HepG2 (cell line): ENCODE data around the gene MRPL58. TPM values are rescaled to one million over a fixed set of nuclear protein-coding genes. Genes with fewer than 3 reads are reported as not detected.
"Not testable (repeated sequence)": the region's sequence is repeated elsewhere in the genome, so short reads cannot be mapped to it uniquely, and the experiment has no call there.

Experiments
- ATAC-seq: fragments of 200-7000 bp; cut with Tn5 transposase; 3 replicates; pipeline ENCODE4 v1.9.1; 2020; ENCODE audit warnings: mild to moderate bottlenecking, moderate library complexity
- BruUV-seq: library from RNA; stranded (reverse); fragments of 400-500 nt; replicated peaks from 2 replicates; lab custom pipeline; 2021; lab: Mats Ljungman, UMichigan
- CTCF ChIA-PET: fragments of 300-600 bp; formaldehyde crosslinking; extraction: SDS; loops from one replicate; lab custom pipeline; 2021; ENCODE audit warnings: low total read pairs, inconsistent platforms, low intra/inter-chr PET ratio; lab: Yijun Ruan, JAX
- POLR2A ChIA-PET: fragments of 350-600 bp; sonication (Branson Sonifier 250); formaldehyde crosslinking; loops from one replicate; lab custom pipeline; 2020; ENCODE audit warnings: antibody characterized with exemption, inconsistent platforms; lab: Yijun Ruan, JAX
- DNase-seq: peaks from one replicate; pipeline ENCODE4 v3.0.0-alpha.2; 2015; ENCODE audit warnings: low spot score
- FAIRE-seq: peaks from 3 replicates; lab custom pipeline; 2011; peaks lifted over from hg19 to GRCh38; lab: Jason Lieb, UNC
- H2AFZ ChIP-seq: one replicate; pipeline ENCODE4 v1.6.1; 2011; ENCODE audit warnings: low read length, inconsistent platforms
- H3K27ac ChIP-seq: fragments of 300-600 bp; 3 replicates; pipeline ENCODE4 v1.8.0; 2011; ENCODE audit warnings: mixed run types, mild to moderate bottlenecking, mixed read lengths, low read length, inconsistent platforms; ENCODE audit not compliant: insufficient read depth; ENCODE audit errors: extremely low read length
- H3K27me3 ChIP-seq, 2 experiments: fragments of 200-600 bp in 1 of 2; 2 replicates in 1 of 2; 3 replicates in 1 of 2; pipeline versions ENCODE4 v1.6.0 to v1.8.0; 2011; ENCODE audit warnings: low read length in 2 of 2, mild to moderate bottlenecking in 2 of 2, moderate library complexity in 2 of 2, inconsistent platforms in 1 of 2; ENCODE audit not compliant: insufficient read depth in 2 of 2, control insufficient read depth in 1 of 2
- H3K36me3 ChIP-seq, 2 experiments: fragments of 200-600 bp in 1 of 2; replicated peaks in 1 of 2; 2 replicates in 1 of 2; 3 replicates in 1 of 2; pipeline versions ENCODE4 v1.5.1 to v1.8.0; 2011; ENCODE audit warnings: low read length in 2 of 2, inconsistent platforms in 1 of 2; ENCODE audit not compliant: insufficient read depth in 2 of 2, control insufficient read depth in 1 of 2
- H3K4me1 ChIP-seq: 2 replicates; pipeline ENCODE4 v1.5.1; 2012; ENCODE audit warnings: low read length, inconsistent platforms; ENCODE audit not compliant: insufficient read depth
- H3K4me2 ChIP-seq: 2 replicates; pipeline ENCODE4 v1.6.0; 2011; ENCODE audit warnings: low read depth, low read length, inconsistent platforms
- H3K4me3 ChIP-seq, 3 experiments: fragments of 200-600 bp in 1 of 3; sonication (generic), shearing (Covaris generic) in 1 of 3; replicated peaks in 1 of 3; 2 replicates each; pipeline ENCODE4 v1.5.1; 2011 to 2016; ENCODE audit warnings: low read length in 3 of 3, inconsistent platforms in 2 of 3, low read depth in 2 of 3, mild to moderate bottlenecking in 2 of 3, control low read depth in 1 of 3, mixed read lengths in 1 of 3; ENCODE audit not compliant: insufficient read depth in 1 of 3
- H3K79me2 ChIP-seq: one replicate; pipeline ENCODE4 v1.6.1; 2011; ENCODE audit warnings: low read length, inconsistent platforms; ENCODE audit not compliant: insufficient read depth
- H3K9ac ChIP-seq: 2 replicates; pipeline ENCODE4 v1.6.0; 2011; ENCODE audit warnings: mild to moderate bottlenecking, low read depth, low read length, inconsistent platforms; ENCODE audit not compliant: insufficient read depth
- H3K9me3 ChIP-seq: 2 replicates; pipeline ENCODE4 v1.5.1; 2012; ENCODE audit warnings: mild to moderate bottlenecking, low read length
- H4K20me1 ChIP-seq: 2 replicates; pipeline ENCODE4 v1.6.0; 2011; ENCODE audit warnings: inconsistent platforms, mild to moderate bottlenecking, low read length, moderate library complexity; ENCODE audit not compliant: insufficient read depth
- ARID4A ChIP-seq: sonication (generic); formaldehyde crosslinking; IDR thresholded peaks from 2 replicates; pipeline ENCODE4 v1.5.0; 2020; ENCODE audit warnings: mild to moderate bottlenecking, missing genetic modification reagents, borderline replicate concordance
- ATF1 ChIP-seq: IDR thresholded peaks from 2 replicates; pipeline ENCODE4 v1.6.1; 2016; ENCODE audit warnings: mild to moderate bottlenecking, control low read depth
- DZIP1 ChIP-seq: sonication (generic); formaldehyde crosslinking; IDR thresholded peaks from 2 replicates; pipeline ENCODE4 v1.5.0; 2020; ENCODE audit warnings: mild to moderate bottlenecking, missing genetic modification reagents
- ZNF234 ChIP-seq: sonication (generic); formaldehyde crosslinking; conservative IDR thresholded peaks from 2 replicates; pipeline ENCODE4 v1.5.1; 2020; ENCODE audit warnings: mild to moderate bottlenecking, missing genetic modification reagents
- ZNF44 ChIP-seq: sonication (generic); formaldehyde crosslinking; IDR thresholded peaks from 2 replicates; pipeline ENCODE4 v1.5.1; 2020; ENCODE audit warnings: mild to moderate bottlenecking, missing genetic modification reagents
- ZNF441 ChIP-seq: sonication (generic); formaldehyde crosslinking; IDR thresholded peaks from 2 replicates; pipeline ENCODE4 v1.7.0; 2021; ENCODE audit warnings: missing genetic modification reagents, borderline replicate concordance
- WGBS: methylation state at CpG from one replicate; pipeline ENCODE4 v1.1.6; 2017; ENCODE audit warnings: low lambda C conversion rate; 5-methylcytosine and 5-hydroxymethylcytosine counted together
- in situ Hi-C: cut with HindIII; loops from 2 replicates; pipeline ENCODE4 v1.10.0; 2017; ENCODE audit warnings: low pct_unique_long_range_greater_than_20kb; ENCODE audit not compliant: extremely low pct_ligation_motif_present
- intact Hi-C: fragments of 100-400 bp; cut with micrococcal nuclease; formaldehyde crosslinking; loops from one replicate; pipeline ENCODE4 v1.10.0; 2022; ENCODE audit not compliant: unreplicated experiment
- polyA plus RNA-seq, 8 experiments: library from polyadenylated mRNA; depleted of rRNA in 3 of 8; stranded (reverse) in 7 of 8; unstranded in 1 of 8; fragments of >200 nt; fragmentation: Illumina TruSeq in 4 of 8; extraction: Trizol in 4 of 8; gene quantifications; 2 replicates each; pipeline versions ENCODE4 v1.2.1 to v1.2.3, GENCODE V29; 2011 to 2016; ENCODE audit warnings: low read depth in 4 of 8, missing spikeins in 1 of 8, mixed read lengths in 1 of 8; ENCODE audit not compliant: insufficient read depth in 1 of 8
- total RNA-seq, 5 experiments: library from RNA; depleted of rRNA; stranded (reverse); fragments of >200 nt; fragmentation: Illumina TruSeq; extraction: Trizol; gene quantifications; 2 replicates each; pipeline ENCODE4 v1.2.3, GENCODE V29; 2016; ENCODE audit warnings: low read depth in 1 of 5
- TF ChIP-seq, protein P1 (sequence below): sonication (generic); formaldehyde crosslinking; IDR thresholded peaks from 2 replicates; pipeline ENCODE4 v1.5.1; 2020; ENCODE audit warnings: missing genetic modification reagents, mild to moderate bottlenecking, borderline replicate concordance

Gene MRPL58
- total and polyA plus RNA-seq, 2 of the 13 experiments (the other 11 are each of a cell fraction or from before 2014, with no cell fraction given), result 44.9 to 68.9 TPM

GRCh38 chr17:75044716-75045115 lies 32.2 kb downstream of the MRPL58 start:
- TF ChIP-seq ARID4A (CRISPR knock-in tag) (no peak), ATF1 (CRISPR knock-in tag) (no peak)
- intact Hi-C loops, result loop anchor here (5.0 kb wide), 1 partner anchor 43 kb away; the partner anchor contains the start of gene SLC16A5
- ATAC-seq (no peak), FAIRE-seq (no peak), DNase-seq (no peak)
- BruUV-seq, result no TSS peak
- Histone ChIP-seq H3K27me3 (no peaks in the 10 kb centered on the region; a peak in 1 of 5 replicates), H3K27ac (no peak overlapping the region), H3K79me2 (peaks cover 29% of the 10 kb centered on the region), H3K9me3 (no peaks in the 10 kb centered on the region), H4K20me1 (no peaks in the 10 kb centered on the region; the same call in 1 of the 2 replicates), H2AFZ (no peak overlapping the region), H3K4me1 (peaks cover 28% of the 10 kb centered on the region), H3K4me3 (no peak overlapping the region), H3K4me2 (no peak overlapping the region), H3K9ac (no peak overlapping the region), H3K36me3 (peaks cover 8 to 35% of the 10 kb centered on the region in 2 experiments)
- in situ Hi-C loops, result no loop called here
- CTCF ChIA-PET, result no interaction called here
- WGBS, result 99% methylated on average over 7 of the region's 7 CpGs
- POLR2A ChIA-PET, result no interaction called here

DNA sequence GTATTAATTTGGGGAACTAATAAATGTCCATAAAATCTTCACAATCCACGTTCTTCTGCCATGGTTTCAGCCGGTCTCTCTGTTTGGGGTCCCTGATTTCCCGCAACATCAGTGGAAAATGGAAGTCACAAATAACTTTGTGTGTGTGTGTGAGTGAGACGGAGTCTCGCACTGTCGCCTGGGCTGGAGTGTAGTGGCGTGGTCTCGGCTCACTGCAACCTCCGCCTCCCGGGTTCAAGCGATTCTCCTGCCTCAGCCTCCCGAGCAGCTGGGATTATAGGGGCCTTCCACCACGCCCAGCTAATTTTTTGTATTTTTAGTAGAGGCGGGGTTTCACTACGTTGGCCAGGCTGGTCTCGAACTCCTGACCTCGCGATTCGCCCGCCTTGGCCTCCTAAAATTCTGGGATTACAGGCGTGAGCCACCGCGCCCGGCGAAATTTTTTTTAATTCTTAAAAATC lies 33.5 kb downstream of the MRPL58 start:
- Histone ChIP-seq H3K27ac (peak overlapping the region; percentile 92), H3K4me3 (peak overlapping the region; percentile 75 to 98 (median 90)), H3K36me3 (peaks cover 4 to 25% of the 10 kb centered on the region in 2 experiments), H3K4me1 (peaks cover 29% of the 10 kb centered on the region), H3K79me2 (peaks cover 29% of the 10 kb centered on the region), H3K4me2 (peak overlapping the region; percentile 79), H3K9ac (peak overlapping the region; percentile 92)
- 26% methylated on average over 25 of the region's 25 CpGs for WGBS
- H2AFZ ChIP-seq, CTCF ChIA-PET, BruUV-seq, H3K9me3 ChIP-seq, ATAC-seq, in situ Hi-C loops, H3K27me3 ChIP-seq, DNase-seq, FAIRE-seq, H4K20me1 ChIP-seq: not testable (repeated sequence)
- POLR2A ChIA-PET, result interaction anchor here (0.7 to 4.8 kb wide), 10 partner anchors 10 to 74 kb away, joined by 3 to 76 read pairs (median 4); partner anchors contain the start of genes ARMC7, CDR2L, HID1 and MRPL58
- intact Hi-C loops, result loop anchor here (1.0 to 5.0 kb wide), 2 partner anchors 11 to 41 kb away; partner anchors contain the start of gene SLC16A5
- TF ChIP-seq ZNF234 (CRISPR knock-in tag), result 0 out of 2 replicates have a peak, but pooled peaks have one; percentile 8
- TF ChIP-seq, protein P1, sequence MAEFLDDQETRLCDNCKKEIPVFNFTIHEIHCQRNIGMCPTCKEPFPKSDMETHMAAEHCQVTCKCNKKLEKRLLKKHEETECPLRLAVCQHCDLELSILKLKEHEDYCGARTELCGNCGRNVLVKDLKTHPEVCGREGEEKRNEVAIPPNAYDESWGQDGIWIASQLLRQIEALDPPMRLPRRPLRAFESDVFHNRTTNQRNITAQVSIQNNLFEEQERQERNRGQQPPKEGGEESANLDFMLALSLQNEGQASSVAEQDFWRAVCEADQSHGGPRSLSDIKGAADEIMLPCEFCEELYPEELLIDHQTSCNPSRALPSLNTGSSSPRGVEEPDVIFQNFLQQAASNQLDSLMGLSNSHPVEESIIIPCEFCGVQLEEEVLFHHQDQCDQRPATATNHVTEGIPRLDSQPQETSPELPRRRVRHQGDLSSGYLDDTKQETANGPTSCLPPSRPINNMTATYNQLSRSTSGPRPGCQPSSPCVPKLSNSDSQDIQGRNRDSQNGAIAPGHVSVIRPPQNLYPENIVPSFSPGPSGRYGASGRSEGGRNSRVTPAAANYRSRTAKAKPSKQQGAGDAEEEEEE, result peak; percentile 89; the same call in 1 of the 2 replicates
- TF ChIP-seq ZNF441 (CRISPR knock-in tag), result peak; percentile 90
- TF ChIP-seq ZNF44 (CRISPR knock-in tag), result peak; percentile 15
- TF ChIP-seq DZIP1 (CRISPR knock-in tag), result peak; percentile 24; the same call in 1 of the 2 replicates
